Measurements from ENCODE around the gene TBC1D8. TPM values are rescaled to one million over a fixed set of nuclear protein-coding genes. Genes with fewer than 3 reads are reported as not detected.

TBC1D8 gene
- polyA plus RNA-seq, 3 donors = 16.1 to 78.0 (median 22.4) TPM

GRCh38 chr2:101164021-101164420 lies 12.8 kb upstream of the TBC1D8 start:
- intact Hi-C loops (cut with micrococcal nuclease) = no loop called here
- H3K27me3 Mint-ChIP-seq (ENCODE audit: low read depth in 3 of 3) = peaks cover 0 to 4% (median 0%) of the 10 kb centered on the region in 3 donors
- WGBS (ENCODE audit: insufficient coverage) = 69% methylated on average over 2 of the region's 2 CpGs

GRCh38 chr2:101162561-101163330 lies 11.6 kb upstream of the TBC1D8 start:
- Histone ChIP-seq H3K9ac (ENCODE audit: insufficient read depth, low read length, poor library complexity, severe bottlenecking) (no peak overlapping the region), H3K9me3 (replicated peaks in 1 of 2; ENCODE audit: control insufficient read depth in 1 of 2, insufficient read depth in 1 of 2, low read length in 2 of 2) (no peaks in the 10 kb centered on the region), H3K27me3 (ENCODE audit: control insufficient read depth in 2 of 2, insufficient read depth in 2 of 2, low read length in 2 of 2) (no peaks in the 10 kb centered on the region), H3K4me3 (replicated peaks in 1 of 3; ENCODE audit: low read depth in 2 of 3, low read length in 3 of 3) (no peak overlapping the region), H3K79me2 (ENCODE audit: insufficient read depth, low read length) (no peaks in the 10 kb centered on the region), H3K4me2 (replicated peaks; ENCODE audit: extremely low read depth, low read length, poor library complexity, severe bottlenecking) (no peak overlapping the region), H2AFZ (ENCODE audit: insufficient read depth, low read depth, low read length, poor library complexity, severe bottlenecking) (no peak overlapping the region), H3K27ac (ENCODE audit: low read depth in 1 of 2, low read length in 2 of 2) (no peak overlapping the region), H4K20me1 (ENCODE audit: insufficient read depth, low read length) (no peaks in the 10 kb centered on the region), H3K4me1 (ENCODE audit: control insufficient read depth in 1 of 2, insufficient read depth in 2 of 2, low read length in 2 of 2) (peaks cover 18 to 19% of the 10 kb centered on the region in 2 donors), H3K36me3 (replicated peaks in 1 of 2; ENCODE audit: control insufficient read depth in 1 of 2, insufficient read depth in 2 of 2, low read length in 2 of 2) (no peaks in the 10 kb centered on the region)
- 75% methylated on average over 1 of the region's 9 CpGs for WGBS (ENCODE audit: insufficient coverage)
- H3K27ac Mint-ChIP-seq = no peak overlapping the region
- intact Hi-C loops (cut with micrococcal nuclease) = no loop called here
- H3K27me3 Mint-ChIP-seq (ENCODE audit: low read depth in 3 of 3) = peaks cover 0 to 4% (median 0%) of the 10 kb centered on the region in 3 donors
- H3K9me3 Mint-ChIP-seq = peaks cover 0 to 10% (median 2%) of the 10 kb centered on the region in 7 donors
- H3K36me3 Mint-ChIP-seq = no peaks in the 10 kb centered on the region
- DNase-seq = no peak
- TF ChIP-seq CTCF (IDR thresholded peaks at IDR 0.05) = no peak
- H3K4me3 Mint-ChIP-seq = no peak overlapping the region
- H3K4me1 Mint-ChIP-seq = peaks cover 22% of the 10 kb centered on the region

More at GRCh38 chr2:101164021-101164420, 12.8 kb upstream of the TBC1D8 start:
- Histone ChIP-seq H3K4me2 (replicated peaks; ENCODE audit: extremely low read depth, low read length, poor library complexity, severe bottlenecking) (no peak overlapping the region), H4K20me1 (ENCODE audit: insufficient read depth, low read length) (no peaks in the 10 kb centered on the region), H3K4me3 (replicated peaks in 1 of 3; ENCODE audit: low read depth in 2 of 3, low read length in 3 of 3) (no peak overlapping the region), H3K4me1 (ENCODE audit: control insufficient read depth in 1 of 2, insufficient read depth in 2 of 2, low read length in 2 of 2) (peaks cover 27% of the 10 kb centered on the region in 2 donors), H3K27ac (ENCODE audit: low read depth in 1 of 2, low read length in 2 of 2) (no peak overlapping the region), H3K79me2 (ENCODE audit: insufficient read depth, low read length) (no peaks in the 10 kb centered on the region), H3K36me3 (replicated peaks in 1 of 2; ENCODE audit: control insufficient read depth in 1 of 2, insufficient read depth in 2 of 2, low read length in 2 of 2) (no peaks in the 10 kb centered on the region), H3K9me3 (replicated peaks in 1 of 2; ENCODE audit: control insufficient read depth in 1 of 2, insufficient read depth in 1 of 2, low read length in 2 of 2) (peaks cover 0 to 5% of the 10 kb centered on the region in 2 donors), H3K9ac (ENCODE audit: insufficient read depth, low read length, poor library complexity, severe bottlenecking) (no peak overlapping the region), H3K27me3 (ENCODE audit: control insufficient read depth in 2 of 2, insufficient read depth in 2 of 2, low read length in 2 of 2) (no peaks in the 10 kb centered on the region), H2AFZ (ENCODE audit: insufficient read depth, low read depth, low read length, poor library complexity, severe bottlenecking) (no peak overlapping the region)
- Mint-ChIP-seq H3K9me3 (peaks cover 0 to 14% (median 4%) of the 10 kb centered on the region in 7 donors), H3K27ac (peak overlapping the region in 3 of 7 donors; percentile 46 to 75 (median 52)), H3K4me1 (peaks cover 32% of the 10 kb centered on the region), H3K36me3 (peaks cover 0 to 3% of the 10 kb centered on the region in 2 donors), H3K4me3 (no peak overlapping the region)
- no peak for TF ChIP-seq CTCF (IDR thresholded peaks at IDR 0.05)
- DNase-seq = no peak

All from CD14-positive monocyte (primary cell).